KOPT-K1 (cell line): ENCODE data around the gene CDK10.
A peak's percentile ranks its signal among the peaks of the same experiment; 100 is the strongest.
"Not testable (repeated sequence)": the region's sequence is repeated elsewhere in the genome, so short reads cannot be mapped to it uniquely, and the experiment has no call there.

ENCODE experiments used
- H3K27ac ChIP-seq: fragments of 200-600 bp; sonication (generic); 2 replicates; pipeline ENCODE4 v1.5.1; 2016; ENCODE audit warnings: antibody characterized with exemption, mild to moderate bottlenecking, low read depth, low read length; ENCODE audit not compliant: poor library complexity, severe bottlenecking
- H3K36me3 ChIP-seq: fragments of 200-600 bp; sonication (generic); 2 replicates; pipeline ENCODE4 v1.5.1; 2017; ENCODE audit warnings: antibody characterized with exemption, mild to moderate bottlenecking, low read length, moderate library complexity; ENCODE audit not compliant: insufficient read depth
- H3K9me3 ChIP-seq: fragments of 200-600 bp; sonication (generic); 2 replicates; pipeline ENCODE4 v1.5.1; 2017; ENCODE audit warnings: antibody characterized with exemption, low read length, mild to moderate bottlenecking; ENCODE audit not compliant: insufficient read depth, poor library complexity, severe bottlenecking

CDK10 gene

DNA sequence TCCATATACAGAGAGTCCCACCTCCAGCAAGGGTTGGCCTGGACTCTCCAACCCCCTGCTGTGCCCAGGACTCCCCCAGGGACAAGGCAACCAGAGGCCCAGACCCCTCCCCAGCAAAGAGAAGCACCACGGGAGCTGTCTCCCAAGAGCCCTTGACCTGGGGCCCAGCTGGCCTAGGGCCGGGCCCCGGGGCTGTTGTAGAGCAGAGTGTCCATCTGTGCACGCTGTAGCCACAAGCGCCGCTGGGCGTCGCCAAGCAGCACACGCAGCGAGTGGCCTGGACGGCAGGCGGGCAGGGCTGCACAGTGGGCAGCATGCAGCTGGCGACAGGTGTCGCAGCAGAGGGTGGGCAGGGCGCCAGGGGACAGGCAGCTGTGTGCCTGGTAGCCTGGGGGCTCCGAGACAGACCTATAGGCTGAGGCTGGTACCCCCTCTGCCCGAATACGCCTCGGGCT, 10.7 kb downstream of the CDK10 start:
- no peaks in the 10 kb centered on the region for H3K9me3 ChIP-seq
- peaks cover 50% of the 10 kb centered on the region for H3K36me3 ChIP-seq
- no peak overlapping the region for H3K27ac ChIP-seq

- Histone ChIP-seq H3K27ac (no peak overlapping the region), H3K36me3 (peaks cover 44% of the 10 kb centered on the region)
Observed at GRCh38 chr16:89697616-89698331, 11.3 kb downstream of the CDK10 start.

GRCh38 chr16:89698717-89699116, 12.2 kb downstream of the CDK10 start:
- not testable (repeated sequence) for H3K9me3 ChIP-seq, H3K27ac ChIP-seq
- peaks cover 37% of the 10 kb centered on the region for H3K36me3 ChIP-seq

More at GRCh38 chr16:89697616-89698331, 11.3 kb downstream of the CDK10 start:
- H3K9me3 ChIP-seq: no peaks in the 10 kb centered on the region

GRCh38 chr16:89699629-89700099, 13.2 kb downstream of the CDK10 start:
- H3K9me3 ChIP-seq, H3K27ac ChIP-seq: not testable (repeated sequence)
- H3K36me3 ChIP-seq: peaks cover 27% of the 10 kb centered on the region; the same call in 1 of the 2 replicates

DNA sequence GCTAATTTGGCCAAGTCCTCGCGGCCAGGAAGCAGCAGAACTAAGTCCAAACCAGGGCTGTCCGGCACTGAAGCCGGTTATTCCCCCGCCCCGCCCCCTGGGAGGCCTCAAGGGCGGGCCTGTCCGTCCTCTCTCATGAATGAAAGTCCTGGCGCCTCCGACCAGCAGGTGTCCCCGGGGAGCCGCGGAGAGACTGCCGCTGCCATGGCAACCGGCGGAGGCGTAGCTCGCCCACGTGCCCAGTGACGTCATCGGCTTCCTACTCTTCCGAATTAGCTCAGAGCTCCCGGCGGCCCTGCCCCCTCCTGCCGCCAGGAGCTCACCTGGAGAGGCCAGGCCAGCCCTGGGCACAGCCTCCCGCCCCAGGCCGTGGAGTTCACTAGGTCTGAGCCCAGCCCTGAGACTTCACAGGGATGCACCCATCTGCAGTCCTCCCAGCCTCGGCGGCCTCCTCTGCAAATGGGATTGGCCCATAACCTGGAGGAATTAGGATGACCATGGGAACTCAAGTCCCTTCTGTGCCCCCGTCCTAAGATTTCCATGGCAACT, 13.7 kb downstream of the CDK10 start:
- Histone ChIP-seq H3K9me3 (no peaks in the 10 kb centered on the region), H3K27ac (no peak overlapping the region), H3K36me3 (peaks cover 22% of the 10 kb centered on the region; the same call in 1 of the 2 replicates)

GRCh38 chr16:89700649-89701424, 14.3 kb downstream of the CDK10 start:
- Histone ChIP-seq H3K27ac (peak overlapping the region; percentile 46), H3K36me3 (peaks cover 15% of the 10 kb centered on the region; the same call in 1 of the 2 replicates), H3K9me3 (no peaks in the 10 kb centered on the region)

- Histone ChIP-seq H3K9me3 (no peaks in the 10 kb centered on the region), H3K36me3 (peaks cover 7% of the 10 kb centered on the region; the same call in 1 of the 2 replicates), H3K27ac (peak within 1 kb of the TSS; percentile 46)
Observed at GRCh38 chr16:89701425-89702406, 15.2 kb downstream of the CDK10 start, which contains the start of gene SPATA2L. Gene SPATA2L, minus strand, starts transcription at chr16:89701705. Its CDS starts 473 bp downstream, at chr16:89701232.

- no peaks in the 10 kb centered on the region for H3K36me3 ChIP-seq
- H3K27ac ChIP-seq: no peak overlapping the region
- no peaks in the 10 kb centered on the region for H3K9me3 ChIP-seq
Observed at GRCh38 chr16:89704281-89704680, 17.8 kb downstream of the CDK10 start.

DNA sequence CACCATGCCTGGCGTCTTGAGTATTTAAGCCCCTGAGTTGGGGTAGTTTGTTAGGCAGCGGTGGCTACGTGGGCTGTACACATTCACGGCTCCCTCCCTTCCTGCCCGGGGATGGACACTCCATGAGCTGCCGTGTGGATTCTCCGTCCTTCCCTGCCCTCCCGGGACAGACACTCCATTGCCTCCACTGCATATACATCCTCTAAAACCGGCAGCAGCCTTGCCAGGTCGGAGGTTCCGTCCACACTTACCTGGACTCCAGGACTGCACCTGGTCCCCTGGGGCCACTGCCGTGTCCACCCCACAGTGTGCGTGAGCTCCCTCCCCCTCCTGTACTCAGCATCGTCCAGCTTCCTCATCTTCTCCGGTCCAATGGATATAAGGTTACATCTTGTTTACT, 18.5 kb downstream of the CDK10 start:
- H3K36me3 ChIP-seq: no peaks in the 10 kb centered on the region
- H3K9me3 ChIP-seq: no peaks in the 10 kb centered on the region
- H3K27ac ChIP-seq: no peak overlapping the region

- Histone ChIP-seq H3K36me3 (no peaks in the 10 kb centered on the region), H3K9me3 (no peaks in the 10 kb centered on the region), H3K27ac (no peak overlapping the region)
Observed at GRCh38 chr16:89706518-89707260, 20.2 kb downstream of the CDK10 start.

GRCh38 chr16:89707695-89708094, 21.2 kb downstream of the CDK10 start:
- Histone ChIP-seq H3K9me3 (no peaks in the 10 kb centered on the region), H3K36me3 (no peaks in the 10 kb centered on the region), H3K27ac (no peak overlapping the region)

- no peaks in the 10 kb centered on the region for H3K9me3 ChIP-seq
- no peak overlapping the region for H3K27ac ChIP-seq
Observed at GRCh38 chr16:89708481-89708931, 22.0 kb downstream of the CDK10 start.

DNA sequence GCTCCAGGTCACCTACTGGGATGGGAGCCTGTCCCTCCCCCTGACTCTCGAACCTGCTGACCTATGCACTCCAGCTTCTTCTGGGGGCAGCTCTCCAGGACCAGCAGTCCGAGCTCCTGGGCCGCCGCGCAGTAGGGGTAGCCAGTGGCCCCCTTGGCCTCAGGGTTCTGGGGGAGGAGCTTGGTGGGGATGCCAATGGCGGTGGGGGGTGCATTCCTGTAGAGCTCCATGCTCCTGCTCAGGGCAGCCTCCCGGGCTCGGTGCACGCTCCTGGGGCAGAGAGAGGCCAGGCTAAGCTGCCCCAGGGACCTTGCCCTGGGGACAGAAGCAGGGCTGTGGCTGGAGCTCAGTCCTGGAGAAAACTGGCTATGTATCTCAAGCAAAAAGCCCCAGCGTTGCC, 22.7 kb downstream of the CDK10 start:
- no peak overlapping the region for H3K27ac ChIP-seq
- H3K36me3 ChIP-seq: peaks cover 8% of the 10 kb centered on the region

More at GRCh38 chr16:89708481-89708931, 22.0 kb downstream of the CDK10 start:
- peaks cover 4% of the 10 kb centered on the region; the same call in 1 of the 2 replicates for H3K36me3 ChIP-seq

More for the DNA sequence above, 22.7 kb downstream of the CDK10 start:
- no peaks in the 10 kb centered on the region for H3K9me3 ChIP-seq
